PFSK-1 (cell line): ENCODE data around the gene CRYBA4.

Source experiments
- FOXP2 ChIP-seq: optimal IDR thresholded peaks from 2 replicates; pipeline ENCODE3; 2011; ENCODE audit warnings: borderline replicate concordance, control low read depth, inconsistent platforms; ENCODE audit not compliant: insufficient read depth; ENCODE audit errors: extremely low read length, extremely low read depth
- POLR2AphosphoS5 ChIP-seq: IDR thresholded peaks from 2 replicates; pipeline ENCODE4 v1.6.1; 2012; ENCODE audit warnings: low read depth, mild to moderate bottlenecking, control low read depth, low read length, moderate library complexity
- SIN3A ChIP-seq: IDR thresholded peaks from 2 replicates; pipeline ENCODE4 v1.6.1; 2012; ENCODE audit warnings: mild to moderate bottlenecking, low read length, moderate library complexity, borderline replicate concordance; ENCODE audit not compliant: insufficient read depth
- TAF1 ChIP-seq: IDR thresholded peaks from 2 replicates; pipeline ENCODE4 v1.6.1; 2012; ENCODE audit warnings: low read length, control low read depth, borderline replicate concordance; ENCODE audit not compliant: insufficient read depth
- TF ChIP-seq, protein P1 (sequence below), 2 experiments: IDR thresholded peaks; 2 replicates each; pipeline versions ENCODE4 v1.6.1 to v1.8.0; 2011 to 2012; ENCODE audit warnings: low read depth in 2 of 2, low read length in 2 of 2, control low read depth in 1 of 2, inconsistent platforms in 1 of 2, mild to moderate bottlenecking in 1 of 2, moderate library complexity in 1 of 2; ENCODE audit not compliant: insufficient read depth in 1 of 2

The CRYBA4 gene

DNA sequence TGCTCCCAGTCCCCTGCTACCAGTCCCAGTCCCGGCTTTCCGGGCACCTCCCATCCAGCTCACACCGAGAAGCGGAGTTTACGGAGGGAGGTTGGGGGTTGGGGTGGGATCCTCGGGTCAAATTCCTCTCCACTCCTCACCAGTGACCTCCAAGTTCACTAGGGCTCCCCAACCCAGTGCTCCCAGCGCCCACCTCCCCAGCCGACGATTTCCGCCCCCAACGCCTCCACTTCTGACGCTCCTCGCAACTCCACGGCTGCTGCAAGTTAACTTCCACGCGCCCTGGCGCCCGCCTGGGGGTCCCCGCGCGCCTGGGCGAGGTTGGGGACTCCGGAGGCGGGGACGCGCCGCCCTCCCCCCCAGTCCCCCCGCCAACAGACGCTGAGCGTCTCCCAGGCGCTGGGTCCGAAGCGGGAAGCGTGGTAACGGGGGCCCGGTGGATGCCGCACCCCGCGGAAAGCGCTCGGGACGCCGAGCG lies 32.4 kb upstream of the CRYBA4 start:
- TF ChIP-seq TAF1 (no peak), POLR2AphosphoS5 (no peak), SIN3A (no peak), FOXP2 (no peak)
- TF ChIP-seq, protein P1, sequence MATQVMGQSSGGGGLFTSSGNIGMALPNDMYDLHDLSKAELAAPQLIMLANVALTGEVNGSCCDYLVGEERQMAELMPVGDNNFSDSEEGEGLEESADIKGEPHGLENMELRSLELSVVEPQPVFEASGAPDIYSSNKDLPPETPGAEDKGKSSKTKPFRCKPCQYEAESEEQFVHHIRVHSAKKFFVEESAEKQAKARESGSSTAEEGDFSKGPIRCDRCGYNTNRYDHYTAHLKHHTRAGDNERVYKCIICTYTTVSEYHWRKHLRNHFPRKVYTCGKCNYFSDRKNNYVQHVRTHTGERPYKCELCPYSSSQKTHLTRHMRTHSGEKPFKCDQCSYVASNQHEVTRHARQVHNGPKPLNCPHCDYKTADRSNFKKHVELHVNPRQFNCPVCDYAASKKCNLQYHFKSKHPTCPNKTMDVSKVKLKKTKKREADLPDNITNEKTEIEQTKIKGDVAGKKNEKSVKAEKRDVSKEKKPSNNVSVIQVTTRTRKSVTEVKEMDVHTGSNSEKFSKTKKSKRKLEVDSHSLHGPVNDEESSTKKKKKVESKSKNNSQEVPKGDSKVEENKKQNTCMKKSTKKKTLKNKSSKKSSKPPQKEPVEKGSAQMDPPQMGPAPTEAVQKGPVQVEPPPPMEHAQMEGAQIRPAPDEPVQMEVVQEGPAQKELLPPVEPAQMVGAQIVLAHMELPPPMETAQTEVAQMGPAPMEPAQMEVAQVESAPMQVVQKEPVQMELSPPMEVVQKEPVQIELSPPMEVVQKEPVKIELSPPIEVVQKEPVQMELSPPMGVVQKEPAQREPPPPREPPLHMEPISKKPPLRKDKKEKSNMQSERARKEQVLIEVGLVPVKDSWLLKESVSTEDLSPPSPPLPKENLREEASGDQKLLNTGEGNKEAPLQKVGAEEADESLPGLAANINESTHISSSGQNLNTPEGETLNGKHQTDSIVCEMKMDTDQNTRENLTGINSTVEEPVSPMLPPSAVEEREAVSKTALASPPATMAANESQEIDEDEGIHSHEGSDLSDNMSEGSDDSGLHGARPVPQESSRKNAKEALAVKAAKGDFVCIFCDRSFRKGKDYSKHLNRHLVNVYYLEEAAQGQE (IDR thresholded peaks at IDR 0.05; ENCODE audit: insufficient read depth in 1 of 2, low read depth in 2 of 2, low read length in 2 of 2) = no peak

GRCh38 chr22:26589845-26590736 lies 31.7 kb upstream of the CRYBA4 start, which contains the start of gene TPST2:
TPST2 (minus strand) TSS chr22:26590132; CDS start chr22:26541630, 48,502 bp downstream.
- TF ChIP-seq FOXP2 = peak; percentile 47
- TF ChIP-seq TAF1 = no peak
- peak; percentile 69; the same call in 1 of the 2 replicates for TF ChIP-seq SIN3A
- TF ChIP-seq POLR2AphosphoS5 = peak; percentile 62
- TF ChIP-seq, protein P1 (IDR thresholded peaks at IDR 0.05; ENCODE audit: insufficient read depth in 1 of 2, low read depth in 2 of 2, low read length in 2 of 2) = no peak

DNA sequence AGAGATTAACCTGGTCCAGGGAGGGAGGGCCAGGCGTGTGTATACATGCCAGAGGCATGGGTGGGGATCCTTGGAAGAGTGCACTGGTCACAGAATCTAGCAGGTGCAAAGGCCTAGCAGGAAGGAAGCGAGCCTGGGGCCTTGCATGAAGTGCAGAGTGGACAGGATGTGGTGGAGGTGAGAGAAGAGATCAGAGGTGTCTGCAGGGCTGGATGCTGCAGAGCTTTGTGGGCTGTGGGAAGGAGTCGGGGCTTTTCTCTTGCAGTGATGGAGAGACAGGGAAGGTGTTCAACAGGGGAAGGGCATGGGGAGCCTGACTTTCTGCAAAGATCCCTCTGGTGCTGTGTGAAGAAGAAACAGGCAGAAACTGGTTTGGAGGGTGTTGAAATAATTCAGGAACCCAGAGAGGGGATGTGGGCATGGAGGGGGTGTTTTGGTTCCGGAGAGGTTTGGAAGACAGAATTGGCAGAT lies 29.3 kb upstream of the CRYBA4 start:
- TF ChIP-seq, protein P1 (IDR thresholded peaks at IDR 0.05; ENCODE audit: insufficient read depth in 1 of 2, low read depth in 2 of 2, low read length in 2 of 2) = no peak
- TF ChIP-seq POLR2AphosphoS5 = no peak
- TF ChIP-seq TAF1 = no peak

DNA sequence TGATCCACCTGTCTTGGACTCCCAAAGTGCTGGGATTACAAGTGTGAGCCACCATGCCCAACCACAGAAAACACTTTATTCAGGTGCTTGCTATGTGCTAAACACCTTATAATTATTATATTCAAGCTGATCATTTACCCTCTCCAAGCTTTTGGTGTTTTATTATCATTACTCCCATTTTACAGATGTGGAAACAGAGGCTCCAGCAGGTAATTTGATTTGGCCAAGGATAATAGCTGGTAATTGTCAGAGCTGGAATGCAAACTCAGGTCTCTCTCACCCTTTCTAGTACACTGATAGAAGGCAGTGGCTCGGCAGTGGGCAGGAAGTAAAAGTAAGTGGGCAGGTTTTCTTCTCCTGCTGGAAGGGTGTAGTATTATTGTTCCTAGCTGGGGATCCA lies 28.0 kb upstream of the CRYBA4 start:
- TF ChIP-seq FOXP2 (no peak), POLR2AphosphoS5 (no peak), SIN3A (no peak), TAF1 (no peak)
- TF ChIP-seq, protein P1 (IDR thresholded peaks at IDR 0.05; ENCODE audit: insufficient read depth in 1 of 2, low read depth in 2 of 2, low read length in 2 of 2) = no peak
